Keratinocyte (primary cell): ENCODE results near the gene TRAM2.

Source experiments
- CTCF ChIP-seq, 3 experiments: IDR thresholded peaks in 1 of 3; conservative IDR thresholded peaks in 1 of 3; optimal IDR thresholded peaks in 1 of 3; 2 replicates in 2 of 3; 3 replicates in 1 of 3; pipeline versions ENCODE3 to v1.5.1; 2011; ENCODE audit warnings: low read length in 3 of 3, mild to moderate bottlenecking in 3 of 3, moderate library complexity in 2 of 3, control low read depth in 1 of 3, inconsistent platforms in 1 of 3; ENCODE audit not compliant: insufficient read depth in 2 of 3; ENCODE audit errors: extremely low read depth in 1 of 3
- EZH2 ChIP-seq: IDR thresholded peaks from one replicate; pipeline ENCODE4 v1.6.1; 2012; ENCODE audit warnings: inconsistent platforms, mild to moderate bottlenecking, low read length, moderate library complexity

DNA sequence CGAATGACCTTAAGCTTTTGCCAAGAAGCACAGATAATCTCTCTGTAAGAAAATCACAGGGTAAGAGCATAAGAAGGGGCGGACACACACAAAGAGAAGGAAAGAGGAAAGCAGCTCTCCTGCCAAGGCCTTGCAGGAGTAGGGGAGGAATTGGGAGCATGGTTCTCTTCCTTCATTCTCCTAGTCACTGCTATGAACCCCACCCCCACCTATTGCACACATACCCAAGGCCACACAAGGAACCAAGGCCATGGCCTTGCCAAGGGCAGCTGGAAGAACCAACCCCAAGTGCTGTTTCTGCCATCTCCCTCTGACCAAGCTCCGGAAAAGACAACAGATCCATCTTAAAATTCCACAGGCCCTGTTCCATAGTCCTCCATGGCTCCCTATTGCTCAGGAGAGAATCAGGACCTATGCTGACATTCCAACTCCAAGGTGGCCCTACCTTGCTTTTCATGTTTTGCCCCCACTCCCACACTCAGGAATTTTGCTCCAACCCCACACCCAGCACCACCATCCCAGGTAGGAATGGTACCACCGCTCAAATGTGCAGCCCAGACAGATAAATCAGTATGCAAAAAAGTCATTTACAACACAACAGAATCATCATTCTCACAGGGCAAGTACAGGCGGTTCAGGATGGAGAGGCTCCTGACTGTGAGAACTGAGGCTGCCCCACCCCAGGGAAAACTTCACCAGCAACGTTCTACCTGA is 31.3 kb downstream of the TRAM2 start:
- TF ChIP-seq CTCF (optimal IDR thresholded peaks at IDR 0.05 in 1 of 3, IDR thresholded peaks at IDR 0.05 in 1 of 3, conservative IDR thresholded peaks at IDR 0.05 in 1 of 3; ENCODE audit: extremely low read depth in 1 of 3, insufficient read depth in 2 of 3, low read length in 3 of 3) (no peak), EZH2 (no peak)
